Epithelial cell of proximal tubule (primary cell): ENCODE measurements around the gene ATG4C. TPM values are rescaled to one million over a fixed set of nuclear protein-coding genes. Genes with fewer than 3 reads are reported as not detected.
"Not testable (repeated sequence)": the region's sequence is repeated elsewhere in the genome, so short reads cannot be mapped to it uniquely, and the experiment has no call there.

Source experiments
- DNase-seq: peaks from one replicate; pipeline ENCODE4 v3.0.0-alpha.2; 2011; ENCODE audit warnings: low read depth
- H3K4me3 ChIP-seq: 2 replicates; pipeline ENCODE4 v1.5.1; 2011; ENCODE audit warnings: low read depth, mild to moderate bottlenecking, low read length
- CTCF ChIP-seq: conservative IDR thresholded peaks from 2 replicates; pipeline ENCODE4 v1.5.1; 2012; ENCODE audit warnings: low read depth, mild to moderate bottlenecking, low read length
- total RNA-seq: library from RNA; depleted of rRNA; stranded (reverse); fragments of >200 nt; gene quantifications from 2 replicates; pipeline ENCODE4 v1.2.3, GENCODE V29; 2015

Gene ATG4C, protein sequence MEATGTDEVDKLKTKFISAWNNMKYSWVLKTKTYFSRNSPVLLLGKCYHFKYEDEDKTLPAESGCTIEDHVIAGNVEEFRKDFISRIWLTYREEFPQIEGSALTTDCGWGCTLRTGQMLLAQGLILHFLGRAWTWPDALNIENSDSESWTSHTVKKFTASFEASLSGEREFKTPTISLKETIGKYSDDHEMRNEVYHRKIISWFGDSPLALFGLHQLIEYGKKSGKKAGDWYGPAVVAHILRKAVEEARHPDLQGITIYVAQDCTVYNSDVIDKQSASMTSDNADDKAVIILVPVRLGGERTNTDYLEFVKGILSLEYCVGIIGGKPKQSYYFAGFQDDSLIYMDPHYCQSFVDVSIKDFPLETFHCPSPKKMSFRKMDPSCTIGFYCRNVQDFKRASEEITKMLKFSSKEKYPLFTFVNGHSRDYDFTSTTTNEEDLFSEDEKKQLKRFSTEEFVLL
- total RNA-seq: 7.1 and 8.0 TPM in 2 replicates

DNA sequence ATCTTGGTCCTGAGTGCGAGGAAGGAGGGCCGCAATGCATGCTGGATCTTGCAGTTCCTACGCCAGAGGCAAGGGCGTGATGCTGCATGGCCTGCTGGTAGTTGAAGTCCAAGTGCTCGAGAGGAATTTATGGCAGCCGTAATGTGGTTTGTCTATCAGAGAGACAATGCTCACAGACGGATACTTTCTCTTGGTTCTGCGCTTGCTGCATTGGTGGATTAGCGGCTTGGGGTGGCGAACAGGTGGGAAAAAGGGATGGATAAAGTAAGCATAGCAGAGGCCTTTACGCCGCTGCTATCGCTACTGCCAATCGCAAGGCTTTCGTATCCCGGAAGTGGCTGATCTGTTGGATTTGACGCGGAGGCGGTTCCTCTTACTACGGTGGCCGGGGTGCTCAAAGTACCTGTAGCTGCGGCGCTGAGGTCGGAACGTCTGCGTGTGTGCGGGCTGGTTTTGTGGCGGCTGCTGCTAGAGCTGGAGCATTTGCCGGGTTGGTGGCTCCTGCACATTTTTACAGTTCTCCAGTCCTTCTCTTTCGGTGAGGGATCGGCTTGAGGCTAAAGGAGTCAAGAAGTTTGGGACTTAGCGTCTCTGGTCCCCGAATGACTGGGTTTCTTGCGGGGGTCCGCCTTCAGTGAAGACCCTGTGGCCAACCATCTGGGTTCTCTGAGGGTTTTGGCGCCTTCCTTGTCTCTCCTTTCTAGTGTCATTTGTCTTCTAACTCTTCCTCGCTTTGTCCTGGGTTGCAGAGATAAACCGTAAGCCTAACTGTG is at the start of gene ATG4C:
TSS of gene ATG4C (plus strand) at position 397 of the 773 bp plus-strand sequence. CDS start 19,655 bp downstream, outside the sequence.
- no peak for TF ChIP-seq CTCF
- DNase-seq: peak; percentile 95
- H3K4me3 ChIP-seq: peak within 1 kb of the TSS; percentile 71

DNA sequence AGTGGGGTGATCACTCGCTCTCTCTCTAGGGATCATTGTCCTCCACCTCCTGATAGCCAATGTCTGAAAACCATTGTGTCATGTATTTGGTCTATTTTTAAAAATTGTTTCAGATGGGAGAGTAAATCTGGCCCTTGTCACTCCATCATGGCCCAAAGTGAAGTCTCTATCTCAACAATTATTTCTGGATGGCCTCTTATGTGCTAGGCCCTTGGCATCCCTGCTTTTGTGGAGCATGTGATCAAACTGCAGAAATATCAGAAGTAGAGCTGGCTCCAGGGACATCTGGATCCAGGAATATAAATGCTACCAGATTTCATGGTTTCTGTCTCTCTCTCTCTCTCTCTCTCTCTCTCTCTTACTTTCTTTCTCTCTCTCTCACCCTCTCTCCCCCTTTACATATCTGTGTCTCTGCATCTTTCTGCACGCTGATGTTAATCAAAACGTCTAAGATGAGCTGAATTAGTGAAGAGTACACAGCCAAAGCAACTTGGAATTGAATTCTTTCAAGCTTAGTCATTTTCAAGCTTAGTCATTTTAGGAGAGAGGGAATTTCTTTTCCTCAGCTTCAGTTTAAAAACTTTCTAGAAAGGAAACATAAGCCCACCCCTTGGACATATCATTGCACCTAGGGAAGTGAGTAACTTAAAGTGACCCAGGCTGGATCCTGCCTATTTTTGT is 48.3 kb upstream of the ATG4C start:
- TF ChIP-seq CTCF: no peak
- no peak overlapping the region for H3K4me3 ChIP-seq
- DNase-seq: peak; percentile 26

GRCh38 chr1:62740701-62741100 is 43.2 kb upstream of the ATG4C start:
- not testable (repeated sequence) for H3K4me3 ChIP-seq, DNase-seq

- no peak for TF ChIP-seq CTCF
- DNase-seq: no peak
- no peak overlapping the region for H3K4me3 ChIP-seq
Measured at GRCh38 chr1:62744611-62745577, 39.0 kb upstream of the ATG4C start.

DNA sequence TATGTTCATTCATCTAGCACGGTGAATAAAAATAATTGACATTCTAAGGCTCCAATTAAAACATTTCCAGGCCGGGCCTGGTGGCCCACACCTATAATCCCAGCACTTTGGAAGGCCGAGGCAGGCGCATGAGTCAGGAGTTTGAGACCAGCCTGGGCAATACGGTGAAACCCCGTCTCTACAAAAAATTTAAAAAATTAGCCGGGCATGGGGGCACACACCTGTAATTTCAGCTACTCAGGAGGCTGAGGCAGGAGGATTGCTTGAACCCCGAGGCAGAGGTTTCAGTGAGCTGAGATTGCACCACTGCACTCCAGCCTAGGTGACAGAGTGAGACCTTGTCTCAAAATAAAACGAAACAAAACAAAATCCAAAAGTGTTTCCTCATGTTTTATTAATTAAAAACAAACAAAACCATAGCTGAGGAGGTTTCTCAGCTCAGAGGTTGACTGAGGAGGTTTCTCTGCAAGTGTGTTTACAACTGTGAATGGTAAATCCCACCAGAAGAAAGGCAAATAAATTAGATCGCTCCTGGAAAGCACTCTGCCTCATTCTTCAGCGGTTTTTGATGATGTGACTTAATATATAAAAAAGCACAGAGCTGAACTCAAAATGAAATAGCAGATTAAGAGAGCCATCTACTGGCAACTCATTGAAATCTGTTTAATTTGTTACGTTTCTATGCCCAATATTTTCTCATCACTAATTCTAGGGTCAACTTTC is 37.7 kb upstream of the ATG4C start:
- DNase-seq: peak; percentile 15
- peak; percentile 65 for TF ChIP-seq CTCF
- H3K4me3 ChIP-seq: peak overlapping the region; percentile 11

DNA sequence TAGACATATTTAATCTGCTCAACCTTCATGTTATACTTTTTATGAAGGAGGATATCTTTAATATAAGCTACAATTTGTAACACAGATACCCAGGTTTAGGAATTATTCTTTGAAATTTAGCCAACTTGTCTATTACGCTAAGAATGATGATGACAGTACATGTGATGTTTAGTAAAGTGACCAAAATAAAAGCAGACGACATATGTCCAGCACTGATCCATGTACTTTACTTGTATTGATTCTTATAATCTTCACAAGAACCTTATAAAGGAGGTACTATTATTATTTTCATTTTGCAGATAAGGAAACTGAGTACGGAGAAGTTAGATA is 37.2 kb upstream of the ATG4C start:
- no peak for DNase-seq
- H3K4me3 ChIP-seq: no peak overlapping the region
- TF ChIP-seq CTCF: no peak
